Stimulated activated CD4-positive, alpha-beta T cell treated with anti-CD3 and anti-CD28 coated beads, Interleukin-1b, Interleukin-23, amount 100 ng/mL, for 24 hours (primary cell): Measurements from ENCODE around the gene FGD3.
"Not testable (repeated sequence)": the region's sequence is repeated elsewhere in the genome, so short reads cannot be mapped to it uniquely, and the experiment has no call there.

Experiments
- DNase-seq, 4 experiments: peaks; one replicate each; pipeline ENCODE4 v3.0.0-alpha.2; 2020; ENCODE audit warnings: low read depth in 4 of 4, low spot score in 1 of 4

The FGD3 gene

DNA sequence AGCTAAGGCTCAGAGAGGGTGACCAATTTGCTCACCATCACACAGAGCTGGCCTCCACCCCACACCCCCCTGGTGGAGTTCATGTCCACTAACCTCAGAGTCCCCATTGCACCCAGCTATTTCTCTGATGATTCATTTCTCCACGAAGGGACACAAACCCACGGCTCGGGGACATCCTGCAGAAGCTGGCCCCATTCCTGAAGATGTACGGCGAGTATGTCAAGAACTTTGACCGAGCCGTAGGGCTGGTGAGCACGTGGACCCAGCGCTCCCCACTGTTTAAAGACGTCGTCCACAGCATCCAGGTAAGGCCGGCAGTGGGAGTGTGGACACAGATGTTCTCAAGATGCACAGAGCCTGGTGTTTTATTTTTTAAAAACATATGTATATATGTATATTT, 58.6 kb downstream of the FGD3 start:
- DNase-seq, result no peak

DNA sequence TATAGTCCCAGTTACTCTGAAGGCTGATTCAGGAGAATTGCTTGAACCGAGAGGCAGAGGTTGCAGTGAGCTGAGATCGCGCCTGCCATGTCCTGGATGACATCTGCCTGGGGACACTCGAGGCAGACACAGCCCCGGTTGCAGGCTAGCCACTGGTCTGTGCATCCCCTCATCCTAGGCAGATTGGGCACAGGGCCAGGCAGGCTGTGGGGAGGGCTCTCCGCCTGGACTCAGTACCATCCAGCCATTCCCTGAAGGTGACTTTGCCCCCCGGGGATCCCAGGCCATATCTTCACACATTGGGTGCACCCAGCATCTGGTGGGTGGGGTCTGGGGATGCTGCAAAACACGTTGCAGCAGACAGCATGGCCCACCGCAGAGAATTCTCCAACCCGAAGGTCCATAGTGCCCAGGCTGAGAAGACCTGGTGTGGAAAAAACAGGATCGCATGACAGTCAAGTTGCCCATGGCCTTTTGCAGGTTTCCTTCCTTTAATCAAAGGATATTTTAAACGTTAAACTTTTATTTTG, 60.3 kb downstream of the FGD3 start:
- no peak for DNase-seq

DNA sequence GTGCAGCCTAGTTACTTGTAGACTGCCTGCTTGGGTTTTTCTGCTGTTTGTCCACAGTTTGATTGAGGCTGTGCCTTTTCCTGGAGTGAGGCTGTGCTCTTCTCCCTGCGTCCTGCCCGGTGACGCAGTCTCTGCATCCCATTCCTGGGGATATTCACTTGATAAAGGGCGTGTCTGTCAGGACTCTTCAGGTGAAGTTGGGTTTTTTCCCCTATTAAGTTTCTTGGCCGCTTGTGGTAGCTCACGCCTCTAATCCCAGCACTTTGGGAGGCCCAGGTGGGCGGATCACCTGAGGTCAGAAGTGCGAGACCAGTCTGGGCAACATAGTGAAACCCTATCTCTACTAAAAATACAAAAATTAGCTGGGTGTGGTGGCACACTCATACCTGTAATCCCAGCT, 61.1 kb downstream of the FGD3 start:
- no peak for DNase-seq

- no peak for DNase-seq
Observed at GRCh38 chr9:93009337-93010015, 62.2 kb downstream of the FGD3 start.

GRCh38 chr9:93010056-93010455, 62.7 kb downstream of the FGD3 start:
- no peak for DNase-seq

GRCh38 chr9:93010704-93011103, 63.4 kb downstream of the FGD3 start:
- DNase-seq, result no peak

DNA sequence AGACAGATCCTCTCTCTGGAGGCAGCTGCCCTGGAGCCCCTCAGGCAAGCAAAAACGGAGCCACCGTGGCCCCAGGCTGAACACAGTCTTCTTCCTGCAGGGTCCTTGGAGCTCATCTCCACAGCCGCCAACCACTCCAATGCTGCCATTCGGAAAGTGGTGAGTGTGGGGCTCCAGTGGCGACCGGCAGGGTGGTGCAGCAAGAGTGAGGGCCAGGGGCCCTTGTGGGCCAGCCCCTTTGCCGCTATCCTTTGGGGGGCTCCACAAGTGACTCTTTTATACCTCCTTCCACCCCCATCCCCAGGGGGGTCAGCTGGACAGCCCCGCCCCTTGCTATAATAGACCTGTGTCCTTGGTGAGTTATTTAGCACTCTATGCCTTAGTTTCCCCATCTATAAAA, 63.8 kb downstream of the FGD3 start:
- DNase-seq, result no peak

GRCh38 chr9:93012963-93013855, 65.9 kb downstream of the FGD3 start:
- no peak for DNase-seq

- DNase-seq, result no peak
Observed at GRCh38 chr9:93013856-93014582, 66.7 kb downstream of the FGD3 start.

DNA sequence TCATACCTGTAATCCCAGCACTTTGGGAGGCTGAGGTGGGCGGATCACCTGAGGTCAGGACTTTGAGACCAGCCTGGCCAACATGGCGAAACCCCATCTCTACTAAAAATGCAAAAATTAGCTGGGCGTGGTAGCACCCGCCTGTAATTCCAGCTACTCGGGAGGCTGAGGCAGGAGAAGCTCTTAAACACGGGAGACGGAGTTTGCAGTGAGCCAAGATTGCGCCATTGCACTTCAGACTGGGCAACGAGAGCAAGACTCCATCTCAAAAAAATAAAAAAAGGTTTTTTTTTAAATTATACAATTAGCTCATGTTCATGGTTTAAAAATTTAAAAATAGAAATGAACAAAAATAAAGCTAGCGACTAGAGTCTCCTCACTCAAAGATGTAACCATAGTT, 67.9 kb downstream of the FGD3 start:
- DNase-seq, result not testable (repeated sequence)

DNA sequence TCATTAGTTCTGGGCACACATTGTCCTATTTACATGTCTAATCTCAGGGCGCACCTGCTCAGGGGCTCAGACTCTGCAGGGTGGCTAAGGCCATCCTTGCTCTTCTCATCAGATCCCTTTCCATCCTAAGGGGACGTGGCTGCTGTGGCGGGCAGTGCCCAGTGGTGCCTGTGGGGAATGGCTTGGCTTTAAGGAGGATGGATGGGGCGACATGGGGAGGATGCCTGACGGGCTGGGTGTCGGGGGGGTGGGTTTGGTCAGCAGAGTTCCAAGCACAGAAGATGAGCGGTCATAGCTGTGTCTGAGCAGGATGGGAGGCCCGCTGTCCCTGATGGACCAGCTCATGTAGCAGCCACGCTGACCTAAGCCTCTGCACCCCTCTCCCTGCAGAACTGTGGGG, 70.3 kb downstream of the FGD3 start:
- no peak for DNase-seq

DNA sequence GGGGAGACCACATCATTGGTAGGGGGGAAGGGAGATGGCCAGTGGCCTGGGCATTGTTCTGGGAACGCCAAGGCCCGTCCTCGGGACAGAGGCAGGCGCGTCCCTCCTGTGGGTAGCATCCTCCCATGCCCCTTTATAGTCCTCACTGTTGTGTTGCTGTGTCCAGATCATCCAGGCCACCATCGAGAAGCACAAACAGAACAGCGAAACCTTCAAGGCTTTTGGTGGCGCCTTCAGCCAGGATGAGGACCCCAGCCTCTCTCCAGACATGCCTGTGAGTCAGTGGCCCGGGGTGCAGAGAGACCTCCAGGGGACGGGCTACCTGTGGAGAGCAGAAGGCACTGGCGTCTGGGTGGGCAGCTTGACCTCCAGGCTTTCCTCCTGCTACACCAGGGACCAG, 72.8 kb downstream of the FGD3 start:
- DNase-seq, result no peak

- peak in 1 of 4 experiments; percentile 11 for DNase-seq
Observed at GRCh38 chr9:93020771-93021670, 73.7 kb downstream of the FGD3 start.

DNA sequence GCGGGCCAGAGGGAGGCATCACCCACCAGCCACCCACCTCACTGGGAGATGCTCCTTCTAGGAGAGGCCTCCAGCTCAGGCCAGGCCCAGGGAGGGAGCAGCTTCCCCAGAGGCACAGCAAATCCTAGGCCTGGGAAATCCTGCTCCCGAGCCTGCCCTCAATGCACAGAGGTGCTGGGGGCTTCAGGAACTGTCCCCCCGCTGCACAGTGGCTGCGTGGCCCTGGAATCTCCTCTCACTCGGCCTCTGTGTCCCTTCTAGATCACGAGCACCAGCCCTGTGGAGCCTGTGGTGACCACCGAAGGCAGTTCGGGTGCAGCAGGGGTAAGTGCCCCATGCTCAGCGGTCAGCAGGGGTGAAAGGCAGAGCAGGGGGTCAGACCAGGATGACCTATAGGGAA, 74.7 kb downstream of the FGD3 start:
- no peak for DNase-seq

- no peak for DNase-seq
Observed at GRCh38 chr9:93022721-93023520, 75.6 kb downstream of the FGD3 start.

DNA sequence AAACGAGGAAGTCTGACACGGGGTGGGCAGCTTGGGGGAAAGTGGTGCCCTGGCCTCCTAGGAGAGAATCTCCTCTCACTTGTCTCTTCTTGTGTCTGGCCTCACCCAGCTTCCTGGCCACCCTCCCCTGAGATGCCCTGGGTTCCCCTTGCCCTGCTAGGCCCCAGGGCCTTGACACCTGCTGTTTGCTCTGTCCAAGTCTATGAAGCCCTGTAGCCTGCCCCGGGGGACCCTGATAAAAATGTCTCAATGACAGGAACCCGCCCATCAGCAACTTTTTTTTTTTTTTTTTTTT, 76.1 kb downstream of the FGD3 start:
- DNase-seq, result no peak

DNA sequence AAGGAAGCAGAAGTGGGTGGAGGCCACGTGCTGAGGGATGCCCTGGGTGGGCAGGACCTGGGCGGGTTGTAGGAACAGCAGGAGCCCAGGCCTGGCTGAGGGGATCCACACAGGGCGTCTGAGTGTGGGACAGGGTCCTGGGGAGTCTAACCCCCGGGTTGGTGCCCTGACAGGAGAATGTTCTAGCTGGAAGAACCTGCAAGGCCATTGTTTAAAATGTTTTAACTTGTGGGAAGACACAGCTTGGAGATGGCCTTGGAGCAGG, 77.3 kb downstream of the FGD3 start:
- DNase-seq, result no peak

- DNase-seq, result no peak
Observed at GRCh38 chr9:93024986-93025630, 77.8 kb downstream of the FGD3 start.

DNA sequence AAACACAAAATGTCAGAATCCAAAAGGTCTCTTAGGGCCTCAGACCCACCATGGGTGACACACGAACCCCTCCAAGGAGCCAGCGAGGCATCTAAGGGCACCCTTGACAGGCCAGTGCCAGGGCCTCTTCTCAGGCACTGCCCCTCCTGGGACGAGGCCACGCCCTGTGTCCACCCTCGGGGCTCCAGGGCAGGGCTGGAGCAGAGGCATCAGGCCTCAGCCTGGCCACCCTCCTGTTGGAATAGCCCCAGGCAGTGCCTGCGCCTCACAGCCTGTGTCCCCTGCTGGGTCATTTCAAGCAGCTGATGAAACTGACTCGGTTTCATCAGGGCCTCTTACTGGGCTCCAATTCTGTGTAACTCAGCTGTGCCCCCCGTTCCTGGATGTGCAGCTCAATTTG, 78.4 kb downstream of the FGD3 start:
- no peak for DNase-seq

GRCh38 chr9:93026640-93027039, 79.3 kb downstream of the FGD3 start:
- DNase-seq, result no peak
